A549 (cell line): ENCODE measurements around the gene PRXL2B. TPM values are rescaled to one million over a fixed set of nuclear protein-coding genes. Genes with fewer than 3 reads are reported as not detected.

Experiments
- ATAC-seq, 2 experiments: fragments of 200-7000 bp in 1 of 2; fragments of >200 bp in 1 of 2; cut with Nextera tagmentation in 1 of 2; cut with Tn5 transposase in 1 of 2; 3 replicates each; pipeline versions ENCODE4 v1.8.0 to v1.9.1; 2018 to 2020; ENCODE audit warnings: mild to moderate bottlenecking in 1 of 2, moderate library complexity in 1 of 2
- CTCF ChIA-PET: fragments of 300-600 bp; sonication (Branson Sonifier 250); formaldehyde crosslinking; extraction: SDS; loops from one replicate; lab custom pipeline; 2021; ENCODE audit warnings: antibody characterized with exemption, inconsistent platforms; lab: Yijun Ruan, JAX
- POLR2A ChIA-PET: fragments of 350-600 bp; formaldehyde crosslinking; extraction: SDS; loops from one replicate; lab custom pipeline; 2021; ENCODE audit warnings: antibody characterized with exemption, inconsistent platforms; lab: Yijun Ruan, JAX
- DNase-seq, 2 experiments: peaks; one replicate each; pipeline versions ENCODE4 v3.0.0 to v3.0.0-alpha.2; 2011 to 2016; ENCODE audit warnings: low read depth in 1 of 2, low spot score in 1 of 2
- FAIRE-seq: peaks from 2 replicates; lab custom pipeline; 2011; peaks lifted over from hg19 to GRCh38; lab: Jason Lieb, UNC
- H3K27ac ChIP-seq, 2 experiments: fragments of >200 bp; sonication (Bioruptor Twin); formaldehyde crosslinking; 3 replicates each; pipeline ENCODE4 v1.5.1; 2016 to 2017
- H3K4me1 ChIP-seq: fragments of >200 bp; sonication (Bioruptor Twin); formaldehyde crosslinking; 3 replicates; pipeline ENCODE4 v1.6.1; 2016
- H3K4me2 ChIP-seq: fragments of >200 bp; sonication (Bioruptor Twin); formaldehyde crosslinking; 3 replicates; pipeline ENCODE4 v1.6.1; 2016
- H3K4me3 ChIP-seq: fragments of >200 bp; sonication (Bioruptor Twin); formaldehyde crosslinking; 3 replicates; pipeline ENCODE4 v1.5.1; 2016
- H3K9me3 ChIP-seq: fragments of >200 bp; sonication (Bioruptor Twin); formaldehyde crosslinking; 3 replicates; pipeline ENCODE4 v1.6.1; 2016
- ATOH8 ChIP-seq: fragments of 250-450 bp; sonication (Bioruptor Pico); IDR thresholded peaks from 2 replicates; pipeline ENCODE4 v1.5.0; 2020; ENCODE audit warnings: low read depth, mild to moderate bottlenecking, moderate library complexity
- CEBPB ChIP-seq, 2 experiments: fragments of >200 bp in 1 of 2; sonication (Bioruptor Twin) in 1 of 2; formaldehyde crosslinking in 1 of 2; IDR thresholded peaks; 2 replicates each; pipeline ENCODE4 v1.6.1; 2012 to 2016
- CHD4 ChIP-seq: fragments of 200-600 bp; sonication (generic); IDR thresholded peaks from 2 replicates; pipeline ENCODE4 v1.6.1; 2016; ENCODE audit warnings: antibody characterized with exemption, mild to moderate bottlenecking, borderline replicate concordance
- EP300 ChIP-seq, 2 experiments: fragments of >200 bp; sonication (Bioruptor Twin); formaldehyde crosslinking; IDR thresholded peaks; 2 replicates in 1 of 2; 3 replicates in 1 of 2; pipeline ENCODE4 v1.6.1; 2016 to 2017
- ESRRA ChIP-seq: fragments of 150-350 bp; IDR thresholded peaks from 2 replicates; pipeline ENCODE4 v1.6.1; 2014; ENCODE audit warnings: mild to moderate bottlenecking, low read length, borderline replicate concordance
- GATA3 ChIP-seq: IDR thresholded peaks from 2 replicates; pipeline ENCODE4 v1.6.1; 2012; ENCODE audit warnings: borderline replicate concordance
- HDAC2 ChIP-seq: fragments of 200-600 bp; sonication (generic); IDR thresholded peaks from 2 replicates; pipeline ENCODE4 v1.6.1; 2016
- HEYL ChIP-seq: fragments of 250-450 bp; sonication (Bioruptor Pico); IDR thresholded peaks from 2 replicates; pipeline ENCODE4 v1.8.0; 2021; ENCODE audit warnings: mild to moderate bottlenecking, moderate library complexity
- HOXA7 ChIP-seq: fragments of 250-450 bp; sonication (Bioruptor Pico); IDR thresholded peaks from 2 replicates; pipeline ENCODE4 v1.5.0; 2020; ENCODE audit warnings: mild to moderate bottlenecking, moderate library complexity
- HOXB5 ChIP-seq: fragments of 250-450 bp; sonication (Bioruptor Pico); IDR thresholded peaks from 2 replicates; pipeline ENCODE4 v1.5.0; 2020; ENCODE audit warnings: mild to moderate bottlenecking, moderate library complexity
- JUN ChIP-seq, 2 experiments: fragments of >200 bp; sonication (Bioruptor Twin); formaldehyde crosslinking; IDR thresholded peaks; 2 replicates in 1 of 2; 3 replicates in 1 of 2; pipeline ENCODE4 v1.6.1; 2016 to 2017
- MAFK ChIP-seq: fragments of 450-650 bp; IDR thresholded peaks from 2 replicates; pipeline ENCODE4 v1.6.1; 2014; ENCODE audit not compliant: partially characterized antibody
- NR3C1 ChIP-seq: fragments of >200 bp; sonication (Bioruptor Twin); formaldehyde crosslinking; IDR thresholded peaks from 3 replicates; pipeline ENCODE4 v1.6.1; 2017
- PBX3 ChIP-seq: IDR thresholded peaks from 2 replicates; pipeline ENCODE4 v1.6.1; 2012
- PHF8 ChIP-seq: fragments of 200-600 bp; sonication (generic); IDR thresholded peaks from 2 replicates; pipeline ENCODE4 v1.6.1; 2016; ENCODE audit warnings: low read depth, mild to moderate bottlenecking, antibody characterized with exemption, moderate library complexity, borderline replicate concordance
- RARB ChIP-seq: fragments of 250-450 bp; sonication (Bioruptor Pico); IDR thresholded peaks from 2 replicates; pipeline ENCODE4 v1.8.0; 2021; ENCODE audit warnings: mild to moderate bottlenecking, moderate library complexity
- RCOR1 ChIP-seq: fragments of 150-350 bp; IDR thresholded peaks from 2 replicates; pipeline ENCODE4 v1.6.1; 2014; ENCODE audit warnings: antibody characterized with exemption, low read length, low read depth
- REST ChIP-seq: fragments of 200-600 bp; sonication (generic); IDR thresholded peaks from 2 replicates; pipeline ENCODE4 v1.6.1; 2016; ENCODE audit warnings: antibody characterized with exemption, mild to moderate bottlenecking, moderate library complexity
- RNF2 ChIP-seq: fragments of 200-600 bp; sonication (generic); IDR thresholded peaks from 2 replicates; pipeline ENCODE4 v1.6.1; 2016; ENCODE audit warnings: low read depth, mild to moderate bottlenecking, antibody characterized with exemption, moderate library complexity, borderline replicate concordance
- TP53 ChIP-seq: fragments of 250-450 bp; sonication (Bioruptor Pico); IDR thresholded peaks from 2 replicates; pipeline ENCODE4 v1.5.0; 2021; ENCODE audit warnings: mild to moderate bottlenecking, moderate library complexity
- USF2 ChIP-seq: fragments of 450-650 bp; IDR thresholded peaks from 2 replicates; pipeline ENCODE4 v1.6.1; 2014; ENCODE audit warnings: antibody characterized with exemption
- ZFP36 ChIP-seq: fragments of 450-650 bp; IDR thresholded peaks from 2 replicates; pipeline ENCODE4 v1.6.1; 2014; ENCODE audit warnings: borderline replicate concordance; ENCODE audit not compliant: partially characterized antibody
- WGBS: methylation state at CpG from one replicate; pipeline ENCODE4 v1.1.6; 2017; ENCODE audit errors: missing lambda C conversion rate; 5-methylcytosine and 5-hydroxymethylcytosine counted together
- polyA plus RNA-seq, 4 experiments: library from polyadenylated mRNA; depleted of rRNA in 3 of 4; stranded (reverse); fragments of >200 nt; fragmentation: RNase III in 1 of 4; extraction: RNeasy Plus Mini Kit Qiagen cat#74134 plus additional on column Dnase treatment in 1 of 4; gene quantifications; 2 replicates in 3 of 4; 3 replicates in 1 of 4; pipeline ENCODE4 v1.2.3, GENCODE V29; 2011 to 2017
- TF ChIP-seq, protein P1 (sequence below): fragments of >200 bp; sonication (Bioruptor Twin); formaldehyde crosslinking; IDR thresholded peaks from 3 replicates; pipeline ENCODE4 v1.6.1; 2016
- TF ChIP-seq, protein P2 (sequence below): IDR thresholded peaks from 2 replicates; pipeline ENCODE4 v1.6.1; 2012; ENCODE audit warnings: low read depth, borderline replicate concordance
- TF ChIP-seq, protein P3 (sequence below): fragments of 150-350 bp; IDR thresholded peaks from 2 replicates; pipeline ENCODE4 v1.6.1; 2014; ENCODE audit warnings: low read depth, mild to moderate bottlenecking, low read length
- TF ChIP-seq, protein P4 (sequence below): fragments of >200 bp; sonication (Bioruptor Twin); formaldehyde crosslinking; IDR thresholded peaks from 2 replicates; pipeline ENCODE4 v1.6.1; 2016

Gene PRXL2B
- polyA plus RNA-seq, 2 of the 4 experiments (the other 2 are of a cell fraction) = 4.4 to 16.4 TPM

DNA sequence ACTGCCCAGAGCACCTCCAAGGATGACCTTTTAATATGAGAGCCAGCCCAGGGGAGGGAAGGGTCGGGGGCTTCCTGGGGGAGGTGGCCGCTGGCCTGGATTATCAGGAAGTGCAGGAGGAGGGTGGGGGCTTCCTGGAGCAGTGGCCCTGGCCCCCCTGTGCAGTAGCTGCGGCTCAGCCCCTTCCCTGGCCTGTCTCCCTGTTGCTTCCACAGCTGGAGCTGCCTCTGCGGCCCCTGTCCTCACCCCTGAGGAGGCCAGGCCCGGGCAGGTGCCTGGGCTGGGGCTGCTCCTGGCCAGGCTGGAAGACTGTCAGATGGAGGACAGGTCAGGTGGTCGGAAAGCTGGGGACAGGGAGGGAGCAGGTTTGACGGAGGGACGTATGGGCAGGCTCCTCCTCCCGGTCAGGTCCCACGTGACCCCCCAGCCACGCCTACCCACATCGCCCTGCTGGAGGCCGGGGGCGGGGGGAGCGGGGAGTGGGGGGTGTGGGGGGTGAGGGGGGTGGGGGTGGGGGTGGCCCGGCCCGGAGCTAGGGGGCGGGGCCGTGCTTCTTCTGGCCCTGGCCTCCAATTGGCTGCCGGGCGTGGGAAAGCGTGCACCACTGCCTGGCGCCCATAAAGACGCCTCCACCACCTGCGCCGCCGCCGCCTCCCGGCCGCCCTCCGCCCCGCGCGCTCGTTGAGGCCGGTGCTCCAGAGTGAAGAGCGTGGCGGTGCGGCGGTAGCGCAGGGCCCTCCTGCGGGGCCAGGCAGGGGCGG, 40.6 kb upstream of the PRXL2B start (continued):
- TF ChIP-seq, protein P1, sequence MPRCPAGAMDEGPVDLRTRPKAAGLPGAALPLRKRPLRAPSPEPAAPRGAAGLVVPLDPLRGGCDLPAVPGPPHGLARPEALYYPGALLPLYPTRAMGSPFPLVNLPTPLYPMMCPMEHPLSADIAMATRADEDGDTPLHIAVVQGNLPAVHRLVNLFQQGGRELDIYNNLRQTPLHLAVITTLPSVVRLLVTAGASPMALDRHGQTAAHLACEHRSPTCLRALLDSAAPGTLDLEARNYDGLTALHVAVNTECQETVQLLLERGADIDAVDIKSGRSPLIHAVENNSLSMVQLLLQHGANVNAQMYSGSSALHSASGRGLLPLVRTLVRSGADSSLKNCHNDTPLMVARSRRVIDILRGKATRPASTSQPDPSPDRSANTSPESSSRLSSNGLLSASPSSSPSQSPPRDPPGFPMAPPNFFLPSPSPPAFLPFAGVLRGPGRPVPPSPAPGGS = peak; percentile 36; the same call in 1 of the 3 replicates
- TF ChIP-seq CHD4 = no peak
- no peak for TF ChIP-seq NR3C1
- TF ChIP-seq HEYL = no peak
- TF ChIP-seq, protein P2, sequence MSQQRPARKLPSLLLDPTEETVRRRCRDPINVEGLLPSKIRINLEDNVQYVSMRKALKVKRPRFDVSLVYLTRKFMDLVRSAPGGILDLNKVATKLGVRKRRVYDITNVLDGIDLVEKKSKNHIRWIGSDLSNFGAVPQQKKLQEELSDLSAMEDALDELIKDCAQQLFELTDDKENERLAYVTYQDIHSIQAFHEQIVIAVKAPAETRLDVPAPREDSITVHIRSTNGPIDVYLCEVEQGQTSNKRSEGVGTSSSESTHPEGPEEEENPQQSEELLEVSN = peak; percentile 69; the same call in 1 of the 2 replicates
- no peak for TF ChIP-seq JUN (IDR thresholded peaks at IDR 0.05)
- no peak for TF ChIP-seq ESRRA
- no peak for TF ChIP-seq CEBPB (IDR thresholded peaks at IDR 0.05)
- no peak for TF ChIP-seq GATA3

DNA sequence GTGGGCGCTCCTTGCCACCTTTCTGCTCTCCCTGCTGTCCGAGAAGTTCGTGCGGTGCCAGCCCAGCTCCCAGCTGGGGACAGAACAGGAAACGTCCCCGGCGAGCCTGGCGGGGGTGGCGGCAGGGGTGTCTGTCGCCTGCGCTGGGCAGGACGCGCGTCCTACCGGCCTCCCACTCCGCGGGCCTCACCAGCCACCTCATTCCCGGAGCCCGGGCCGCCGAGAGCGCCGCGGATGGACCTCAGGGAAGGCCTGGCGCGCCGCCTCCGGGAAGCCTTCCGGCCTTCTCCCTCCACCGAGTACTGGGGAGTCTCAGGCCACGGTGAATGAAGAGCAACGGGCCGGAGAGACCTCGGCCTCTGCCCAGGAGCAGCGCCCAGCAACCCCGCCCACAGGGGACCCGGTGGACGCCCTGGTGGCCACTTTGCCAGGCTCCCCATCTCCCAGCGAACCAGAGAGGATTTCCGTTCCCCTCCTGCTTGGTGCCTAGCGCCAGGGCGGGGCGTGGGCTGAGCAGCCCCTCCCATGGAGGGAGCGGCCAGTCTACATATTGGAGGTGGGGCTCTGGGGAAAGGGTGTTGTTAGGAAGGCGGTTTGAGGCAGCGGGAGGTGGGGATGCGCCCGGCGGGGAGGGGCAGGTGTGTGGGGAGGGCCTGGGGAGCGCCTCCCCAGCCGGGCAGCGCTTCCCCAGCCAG, 39.9 kb upstream of the PRXL2B start:
- peak; percentile 89 to 90 for DNase-seq
- TF ChIP-seq RARB (CRISPR knock-in tag) (no peak), HOXA7 (CRISPR knock-in tag) (no peak), ESRRA (no peak), REST (no peak), PBX3 (no peak), TP53 (no peak), RCOR1 (no peak), MAFK (no peak), USF2 (no peak), ZFP36 (peak; percentile 97), HOXB5 (no peak), EP300 (IDR thresholded peaks at IDR 0.05) (no peak), HDAC2 (no peak), CHD4 (no peak; the same call in 1 of the 2 replicates), HEYL (no peak), PHF8 (peak; percentile 53; the same call in 1 of the 2 replicates), ATOH8 (no peak), RNF2 (no peak)
- TF ChIP-seq, protein P3, sequence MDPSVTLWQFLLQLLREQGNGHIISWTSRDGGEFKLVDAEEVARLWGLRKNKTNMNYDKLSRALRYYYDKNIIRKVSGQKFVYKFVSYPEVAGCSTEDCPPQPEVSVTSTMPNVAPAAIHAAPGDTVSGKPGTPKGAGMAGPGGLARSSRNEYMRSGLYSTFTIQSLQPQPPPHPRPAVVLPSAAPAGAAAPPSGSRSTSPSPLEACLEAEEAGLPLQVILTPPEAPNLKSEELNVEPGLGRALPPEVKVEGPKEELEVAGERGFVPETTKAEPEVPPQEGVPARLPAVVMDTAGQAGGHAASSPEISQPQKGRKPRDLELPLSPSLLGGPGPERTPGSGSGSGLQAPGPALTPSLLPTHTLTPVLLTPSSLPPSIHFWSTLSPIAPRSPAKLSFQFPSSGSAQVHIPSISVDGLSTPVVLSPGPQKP = no peak
- TF ChIP-seq, protein P4, sequence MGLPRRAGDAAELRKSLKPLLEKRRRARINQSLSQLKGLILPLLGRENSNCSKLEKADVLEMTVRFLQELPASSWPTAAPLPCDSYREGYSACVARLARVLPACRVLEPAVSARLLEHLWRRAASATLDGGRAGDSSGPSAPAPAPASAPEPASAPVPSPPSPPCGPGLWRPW = no peak

More for the DNA sequence above, 39.9 kb upstream of the PRXL2B start:
- 5% methylated on average over 21 of the region's 52 CpGs for WGBS
- FAIRE-seq = no peak
- CTCF ChIA-PET = interaction anchor here (0.7 to 5.3 kb wide), 30 partner anchors 9 to 907 kb away, joined by 3 to 63 read pairs (median 4); partner anchors contain the start of genes FAAP20, HES5, PEX10 and TNFRSF14
- POLR2A ChIA-PET = interaction anchor here (0.9 to 1.9 kb wide), 6 partner anchors 20 to 352 kb away, joined by 3 to 13 read pairs (median 3); partner anchors contain the start of genes FAAP20, PANK4, PEX10 and PRXL2B
- Histone ChIP-seq H3K4me1 (peaks cover 33% of the 10 kb centered on the region), H3K4me3 (peak overlapping the region; percentile 74), H3K9me3 (no peaks in the 10 kb centered on the region), H3K27ac (peak overlapping the region; percentile 89 to 91), H3K4me2 (peak overlapping the region; percentile 98)
- peak; percentile 69 to 86 for ATAC-seq
